HG03097 (cell line): ENCODE results near the gene CTAGE8.
"Not testable (repeated sequence)": the region's sequence is repeated elsewhere in the genome, so short reads cannot be mapped to it uniquely, and the experiment has no call there.

Experiments used
- ATAC-seq: cut with Tn5 transposase; IDR thresholded peaks from one replicate; pipeline ENCODE4 v1.9.1; 2021; ENCODE audit not compliant: unreplicated experiment, low FRiP score

The CTAGE8 gene, protein sequence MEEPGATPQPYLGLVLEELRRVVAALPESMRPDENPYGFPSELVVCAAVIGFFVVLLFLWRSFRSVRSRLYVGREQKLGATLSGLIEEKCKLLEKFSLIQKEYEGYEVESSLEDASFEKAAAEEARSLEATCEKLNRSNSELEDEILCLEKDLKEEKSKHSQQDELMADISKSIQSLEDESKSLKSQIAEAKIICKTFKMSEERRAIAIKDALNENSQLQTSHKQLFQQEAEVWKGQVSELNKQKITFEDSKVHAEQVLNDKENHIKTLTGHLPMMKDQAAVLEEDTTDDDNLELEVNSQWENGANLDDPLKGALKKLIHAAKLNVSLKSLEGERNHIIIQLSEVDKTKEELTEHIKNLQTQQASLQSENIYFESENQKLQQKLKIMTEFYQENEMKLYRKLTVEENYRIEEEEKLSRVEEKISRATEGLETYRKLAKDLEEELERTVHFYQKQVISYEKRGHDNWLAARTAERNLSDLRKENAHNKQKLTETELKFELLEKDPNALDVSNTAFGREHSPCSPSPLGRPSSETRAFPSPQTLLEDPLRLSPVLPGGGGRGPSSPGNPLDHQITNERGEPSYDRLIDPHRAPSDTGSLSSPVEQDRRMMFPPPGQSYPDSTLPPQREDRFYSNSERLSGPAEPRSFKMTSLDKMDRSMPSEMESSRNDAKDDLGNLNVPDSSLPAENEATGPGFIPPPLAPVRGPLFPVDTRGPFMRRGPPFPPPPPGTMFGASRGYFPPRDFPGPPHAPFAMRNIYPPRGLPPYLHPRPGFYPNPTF

GRCh38 chr7:144269188-144269587 is at the start of gene CTAGE8:
TSS of gene CTAGE8 (minus strand) at chr7:144269288. CDS start at chr7:144269250, 38 bp downstream.
- ATAC-seq = not testable (repeated sequence)

DNA sequence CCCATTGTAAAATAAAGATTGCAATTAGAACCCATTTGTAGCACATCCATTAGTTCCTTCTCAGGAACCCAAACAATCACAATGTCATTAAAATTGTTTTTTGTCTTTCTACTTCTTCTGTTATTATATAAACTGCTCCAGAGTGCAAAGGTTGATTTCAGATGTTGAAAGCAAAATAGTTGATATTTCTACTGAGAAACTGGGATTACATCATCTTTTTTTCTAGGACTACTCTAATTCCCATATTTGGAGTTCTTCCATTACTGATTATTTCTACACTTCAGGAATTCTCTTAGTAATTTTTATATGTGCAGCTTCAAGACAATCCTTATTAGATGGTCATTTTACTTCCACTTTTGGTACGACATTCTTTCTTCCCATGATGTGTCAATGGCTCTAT is 48.4 kb upstream of the CTAGE8 start:
- not testable (repeated sequence) for ATAC-seq

DNA sequence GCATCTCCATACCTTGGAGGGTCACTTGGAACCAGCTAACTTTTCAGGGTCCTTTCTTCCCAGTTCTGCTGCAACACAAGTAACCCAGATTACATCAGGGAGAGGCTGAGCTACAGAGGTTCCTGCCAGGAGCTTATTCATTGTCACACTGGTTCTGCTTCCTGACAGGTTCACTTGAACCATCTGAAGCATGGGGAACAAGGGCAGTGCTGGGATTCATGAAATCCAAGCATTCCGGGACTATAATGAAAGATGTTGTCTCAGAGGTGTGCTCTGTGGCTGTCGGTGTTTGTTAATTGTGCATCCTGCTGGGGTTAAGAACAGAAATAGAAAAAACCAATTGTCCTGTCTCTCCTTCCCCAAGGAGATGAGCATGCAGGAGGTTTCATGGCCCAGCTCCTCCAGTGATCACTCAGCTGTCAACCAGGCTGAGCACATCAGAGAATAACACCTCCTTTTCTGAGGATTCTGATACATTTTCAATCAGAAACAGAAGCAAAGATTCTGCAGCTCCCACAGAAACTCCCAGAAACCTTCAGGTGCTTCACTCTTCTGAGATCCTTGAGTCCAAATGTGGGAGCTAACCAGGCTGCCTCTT is 42.9 kb upstream of the CTAGE8 start, which contains the start of gene OR2A1:
TSS of gene OR2A1 (plus strand) at position 548 of the 598 bp plus-strand sequence. CDS start 5,706 bp downstream, outside the sequence.
- not testable (repeated sequence) for ATAC-seq

- ATAC-seq = not testable (repeated sequence)
These were observed 42.1 kb upstream of the CTAGE8 start for GRCh38 chr7:144311218-144311617.

DNA sequence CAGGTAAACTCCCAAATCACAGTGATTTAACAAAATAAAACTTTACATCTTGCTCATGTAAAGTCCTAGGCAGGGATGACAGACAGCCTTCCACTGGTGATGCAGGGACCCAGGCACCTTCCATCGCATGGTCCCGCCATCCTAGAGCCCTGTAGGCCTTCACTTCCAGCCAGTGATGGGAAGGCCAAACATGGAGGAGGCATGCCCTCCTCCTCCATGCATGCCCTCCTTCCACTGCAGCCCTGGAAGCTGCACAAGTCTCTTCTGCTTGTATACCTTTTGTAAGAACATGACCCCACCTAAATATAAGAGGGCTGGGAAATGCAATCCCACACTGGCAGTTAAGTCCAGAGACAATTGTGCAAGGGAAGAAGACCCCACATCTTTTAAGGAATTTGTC is 40.6 kb upstream of the CTAGE8 start:
- ATAC-seq = not testable (repeated sequence)

- not testable (repeated sequence) for ATAC-seq
These were observed 36.1 kb upstream of the CTAGE8 start for GRCh38 chr7:144305156-144305555.

GRCh38 chr7:144303607-144304006 is 34.5 kb upstream of the CTAGE8 start:
- not testable (repeated sequence) for ATAC-seq

DNA sequence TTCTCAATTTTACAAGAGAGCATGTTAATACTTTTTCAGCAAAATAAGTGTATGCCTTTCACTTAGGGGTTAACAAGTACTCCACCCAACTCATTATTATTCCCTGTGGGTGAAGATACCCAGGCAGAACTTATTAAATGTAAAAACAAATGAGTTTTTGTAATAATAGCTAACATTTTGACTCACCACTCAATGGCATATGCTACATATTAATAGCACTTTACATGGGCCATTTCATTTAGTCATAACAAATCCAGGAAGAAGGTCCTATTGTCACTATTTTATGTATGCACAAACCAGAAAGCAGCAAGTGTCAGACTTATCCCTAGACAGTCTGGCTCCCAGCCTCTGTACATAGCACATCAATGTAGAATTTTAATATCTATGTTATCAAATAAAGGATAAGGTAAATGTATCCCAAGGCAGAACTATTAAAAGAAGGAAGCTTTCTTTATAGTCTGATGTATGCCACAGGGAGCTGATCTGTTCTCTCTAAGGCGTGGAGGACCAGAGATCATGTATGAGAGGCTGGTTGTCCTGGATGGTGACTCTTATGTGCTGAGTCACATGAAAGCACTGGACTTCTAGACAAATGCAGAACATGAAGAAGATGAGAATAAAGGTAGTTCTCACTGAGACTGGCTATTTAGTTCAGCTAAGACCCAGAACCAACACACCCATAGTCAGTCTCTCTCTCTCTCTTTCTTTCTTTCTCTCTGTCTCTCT is 33.7 kb upstream of the CTAGE8 start:
- not testable (repeated sequence) for ATAC-seq

DNA sequence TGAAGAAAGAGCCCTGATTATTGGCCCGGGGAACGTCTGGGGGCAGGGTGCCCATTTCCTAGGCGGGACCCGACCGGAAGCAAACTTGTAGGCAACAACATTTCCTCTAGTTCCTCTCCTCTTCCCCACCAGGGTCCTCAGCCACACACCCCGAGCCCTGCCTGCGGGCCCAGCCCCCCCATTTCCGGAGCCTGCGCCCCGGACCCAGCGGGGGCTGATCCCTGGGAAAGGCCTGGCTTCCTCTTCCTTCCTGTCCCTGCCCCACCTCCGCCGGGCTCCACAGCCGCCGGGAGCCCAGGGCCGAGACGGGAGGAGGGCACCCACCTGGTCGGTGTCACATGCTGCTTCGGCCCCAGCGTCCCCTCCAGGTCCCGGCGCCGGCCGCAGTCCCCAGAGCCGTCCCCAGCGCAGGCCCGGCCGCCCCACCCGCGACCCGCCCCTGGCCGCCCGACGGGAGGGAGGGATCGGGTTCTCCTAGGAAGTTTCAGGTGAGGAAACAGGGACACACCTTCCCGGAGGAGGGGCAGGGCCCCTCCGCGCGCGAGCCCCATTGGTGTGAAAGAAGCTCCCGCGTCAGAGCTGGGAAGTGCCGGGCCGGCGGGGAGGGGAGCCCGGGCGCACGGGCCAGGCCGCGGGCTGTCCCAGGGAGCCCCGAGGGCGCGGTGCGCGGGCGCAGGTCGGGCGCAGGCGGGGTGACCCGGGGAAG is 24.9 kb upstream of the CTAGE8 start:
- ATAC-seq = peak; percentile 85

GRCh38 chr7:144292384-144293161 is 23.5 kb upstream of the CTAGE8 start:
- ATAC-seq = not testable (repeated sequence)

GRCh38 chr7:144291607-144292006 is 22.5 kb upstream of the CTAGE8 start:
- ATAC-seq = not testable (repeated sequence)

- not testable (repeated sequence) for ATAC-seq
These were observed 18.2 kb upstream of the CTAGE8 start for GRCh38 chr7:144287171-144287784.

DNA sequence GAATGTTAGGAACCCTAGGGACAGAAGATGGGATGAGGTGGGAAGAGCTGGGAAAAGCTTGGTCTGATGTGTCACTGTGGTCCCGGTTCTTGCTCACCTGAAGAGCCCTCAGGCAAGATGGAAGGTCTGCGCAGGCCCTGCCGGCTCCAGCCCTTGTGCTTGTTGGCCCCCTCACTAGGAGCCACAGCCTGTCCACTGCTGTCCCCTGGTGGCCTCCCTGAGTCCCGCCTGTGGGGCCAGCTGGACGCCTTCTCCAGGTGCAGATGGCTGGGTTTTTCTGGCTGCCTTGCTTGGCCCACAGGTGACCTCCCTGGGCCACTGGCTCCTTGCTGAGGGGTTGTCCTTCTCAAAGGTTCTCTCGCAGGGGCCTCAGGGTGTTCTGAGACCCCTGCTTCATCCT is 14.6 kb upstream of the CTAGE8 start:
- not testable (repeated sequence) for ATAC-seq

DNA sequence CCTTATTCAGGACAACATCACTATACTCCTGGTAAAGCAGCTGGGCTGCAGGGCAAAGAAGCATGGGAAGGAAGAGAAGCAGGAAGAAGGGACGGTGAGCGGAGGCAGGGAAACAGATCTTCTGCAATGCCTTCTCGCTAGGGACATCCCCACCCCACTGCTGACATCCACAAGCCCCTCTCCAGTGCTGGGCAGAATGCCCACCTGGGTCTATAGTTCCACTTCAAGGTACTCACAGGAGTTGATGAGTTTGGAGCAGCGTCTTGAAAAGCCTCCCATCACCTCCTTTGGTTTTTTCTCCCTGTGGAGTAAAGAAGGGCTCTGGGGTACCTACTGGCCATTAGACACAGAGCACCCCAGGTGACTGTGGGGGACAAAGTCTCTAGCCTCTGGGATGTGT is 13.4 kb upstream of the CTAGE8 start:
- not testable (repeated sequence) for ATAC-seq

GRCh38 chr7:144281981-144282380 is 12.9 kb upstream of the CTAGE8 start:
- not testable (repeated sequence) for ATAC-seq

DNA sequence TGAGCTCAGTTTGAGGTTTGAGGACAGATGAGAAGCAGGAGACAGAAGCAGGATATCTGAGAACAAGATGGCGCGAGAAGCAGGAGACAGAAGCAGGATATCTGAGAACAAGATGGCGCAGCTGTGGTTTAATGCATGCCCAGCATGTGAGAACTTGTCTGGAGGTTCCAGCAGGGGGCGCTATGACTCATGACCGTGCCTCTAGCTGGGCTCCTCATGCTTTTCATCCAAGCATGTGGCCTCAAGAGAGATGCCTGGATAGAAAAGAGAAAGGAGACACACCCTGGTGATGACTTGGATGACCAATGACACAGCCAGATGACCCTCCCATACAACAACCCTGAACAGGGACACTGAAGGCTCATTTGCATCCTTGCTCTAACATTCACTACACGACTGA is 10.9 kb upstream of the CTAGE8 start:
- ATAC-seq = not testable (repeated sequence)

GRCh38 chr7:144275281-144275680 is 6.2 kb upstream of the CTAGE8 start:
- ATAC-seq = not testable (repeated sequence)

DNA sequence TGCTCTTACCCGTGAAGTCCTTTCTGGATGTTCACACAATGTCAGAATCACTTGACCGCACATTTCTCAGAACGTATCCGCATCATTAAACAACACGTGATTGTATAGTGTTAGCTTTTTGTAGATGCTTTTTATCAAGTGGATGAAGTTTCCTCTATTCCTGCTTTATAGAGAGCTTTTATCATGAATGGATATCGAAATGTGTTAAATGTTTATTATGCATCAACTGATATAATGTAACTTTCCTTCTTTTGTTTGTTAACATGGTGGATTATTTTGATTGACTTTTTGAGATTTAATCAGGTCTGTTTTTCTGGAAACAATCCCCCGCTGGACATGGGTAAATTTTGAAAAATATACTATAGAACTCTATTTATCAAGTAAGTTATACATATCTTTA is 4.4 kb downstream of the CTAGE8 start, which contains the start of gene OR2A7:
TSS of gene OR2A7 (minus strand) at position 101 of the 400 bp plus-strand sequence. CDS start 5,164 bp downstream, outside the sequence.
- ATAC-seq = not testable (repeated sequence)
